Astrocyte (in vitro differentiated cells and primary cell): ENCODE results near the gene ARHGAP12.

Experiments used
- CTCF ChIP-seq: IDR thresholded peaks from 2 replicates; pipeline ENCODE4 v1.5.1; 2011; ENCODE audit warnings: low read depth, mild to moderate bottlenecking, inconsistent platforms, low read length, moderate library complexity; ENCODE audit not compliant: insufficient read depth
- EZH2 ChIP-seq: IDR thresholded peaks from 2 replicates; pipeline ENCODE4 v1.6.1; 2012; ENCODE audit warnings: mild to moderate bottlenecking, low read length, inconsistent platforms; ENCODE audit not compliant: insufficient read depth

GRCh38 chr10:31773749-31774298 lies 154.8 kb downstream of the ARHGAP12 start:
- TF ChIP-seq CTCF (no peak), EZH2 (no peak)
